B cell (primary cell): Measurements from ENCODE around the gene RAPGEF1. TPM values are rescaled to one million over a fixed set of nuclear protein-coding genes. Genes with fewer than 3 reads are reported as not detected.

Experiments
- ATAC-seq: fragments of 200-7000 bp; cut with Tn5 transposase; one replicate; pipeline ENCODE4 v1.10.0; 2021; ENCODE audit warnings: low read depth, mild to moderate bottlenecking, moderate number of reproducible peaks, moderate library complexity
- CTCF ChIA-PET: fragments of 350-600 bp; sonication (Branson Sonifier 250); formaldehyde crosslinking; loops from one replicate; lab custom pipeline; 2021; ENCODE audit warnings: antibody characterized with exemption, inconsistent platforms; lab: Charles Lee
- POLR2A ChIA-PET: fragments of 350-600 bp; sonication (Branson Sonifier 250); formaldehyde crosslinking; loops from one replicate; lab custom pipeline; 2021; ENCODE audit warnings: antibody characterized with exemption; lab: Charles Lee
- DNase-seq: peaks from one replicate; pipeline ENCODE4 v3.0.0; 2013
- H2AFZ ChIP-seq: 2 replicates; pipeline ENCODE4 v1.6.1; 2012; ENCODE audit warnings: mild to moderate bottlenecking, low read depth, low read length; ENCODE audit not compliant: insufficient read depth, poor library complexity, severe bottlenecking
- H3K27ac ChIP-seq, 2 donors: 1 replicate in 1 of 2; 2 replicates in 1 of 2; pipeline ENCODE4 v1.5.1; 2012 to 2013; ENCODE audit warnings: low read length in 2 of 2, mild to moderate bottlenecking in 2 of 2, moderate library complexity in 1 of 2
- H3K27me3 ChIP-seq, 4 experiments: fragments of 200-600 bp in 1 of 4; sonication (generic) in 1 of 4; replicated peaks in 1 of 4; 1 replicate in 2 of 4; 2 replicates in 2 of 4; pipeline versions ENCODE4 v1.6.1 to v1.7.0; 2013 to 2016; ENCODE audit warnings: low read length in 3 of 4, mild to moderate bottlenecking in 2 of 4, mixed read lengths in 1 of 4, moderate library complexity in 1 of 4; ENCODE audit not compliant: insufficient read depth in 4 of 4, control insufficient read depth in 3 of 4; ENCODE audit errors: control extremely low read depth in 1 of 4
- H3K36me3 ChIP-seq, 2 experiments: replicated peaks in 1 of 2; 1 replicate in 1 of 2; 2 replicates in 1 of 2; pipeline versions ENCODE4 v1.6.1 to v1.7.1; 2013; ENCODE audit warnings: low read length in 1 of 2; ENCODE audit not compliant: insufficient read depth in 2 of 2, control insufficient read depth in 1 of 2; ENCODE audit errors: control extremely low read depth in 1 of 2, extremely low read depth in 1 of 2
- H3K4me1 ChIP-seq, 2 donors: fragments of 200-600 bp in 1 of 2; sonication (generic) in 1 of 2; 1 replicate in 1 of 2; 2 replicates in 1 of 2; pipeline versions ENCODE4 v1.5.1 to v1.6.1; 2013 to 2017; ENCODE audit warnings: low read length in 2 of 2; ENCODE audit not compliant: control insufficient read depth in 2 of 2, insufficient read depth in 2 of 2
- H3K4me2 ChIP-seq: replicated peaks from 2 replicates; pipeline ENCODE3; 2012; ENCODE audit warnings: mild to moderate bottlenecking, low read depth, low read length; ENCODE audit not compliant: poor library complexity, severe bottlenecking
- H3K4me3 ChIP-seq, 5 experiments: fragments of 200-600 bp in 1 of 5; sonication (generic) in 1 of 5; 1 replicate in 3 of 5; 2 replicates in 2 of 5; pipeline versions ENCODE4 v1.5.1 to v1.7.0; 2011 to 2016; ENCODE audit warnings: low read length in 4 of 5, mild to moderate bottlenecking in 4 of 5, low read depth in 2 of 5, control low read depth in 1 of 5, moderate library complexity in 1 of 5; ENCODE audit not compliant: insufficient read depth in 1 of 5; ENCODE audit errors: control extremely low read depth in 1 of 5, extremely low read depth in 1 of 5
- H3K79me2 ChIP-seq: fragments of 200-600 bp; sonication (generic); one replicate; pipeline ENCODE4 v1.6.0; 2016; ENCODE audit warnings: low read length; ENCODE audit not compliant: control insufficient read depth, insufficient read depth
- H3K9ac ChIP-seq: fragments of 200-600 bp; sonication (generic); 2 replicates; pipeline ENCODE4 v1.6.1; 2017; ENCODE audit warnings: mild to moderate bottlenecking, low read length, moderate library complexity
- H3K9me3 ChIP-seq, 3 donors: one replicate each; pipeline versions ENCODE4 v1.6.1 to v1.7.1; 2013; ENCODE audit warnings: low read length in 2 of 3; ENCODE audit not compliant: control insufficient read depth in 2 of 3, insufficient read depth in 1 of 3; ENCODE audit errors: control extremely low read depth in 1 of 3
- H4K20me1 ChIP-seq: 2 replicates; pipeline ENCODE4 v1.6.0; 2012; ENCODE audit warnings: mild to moderate bottlenecking, low read length; ENCODE audit not compliant: insufficient read depth, control insufficient read depth, poor library complexity, severe bottlenecking
- H3K27ac Mint-ChIP-seq: one replicate; pipeline ENCODE4 v1.8.0; 2021; ENCODE audit warnings: mixed read lengths
- H3K27me3 Mint-ChIP-seq: one replicate; pipeline ENCODE4 v1.8.0; 2021; ENCODE audit warnings: mixed read lengths
- H3K4me1 Mint-ChIP-seq: one replicate; pipeline ENCODE4 v1.8.0; 2021; ENCODE audit warnings: mixed read lengths
- H3K4me3 Mint-ChIP-seq: one replicate; pipeline ENCODE4 v1.8.0; 2021; ENCODE audit warnings: mixed read lengths
- H3K9me3 Mint-ChIP-seq: one replicate; pipeline ENCODE4 v1.8.0; 2022; ENCODE audit warnings: mixed read lengths; ENCODE audit not compliant: insufficient read depth
- EZH2 ChIP-seq: IDR thresholded peaks from 2 replicates; pipeline ENCODE4 v1.6.1; 2012; ENCODE audit warnings: borderline replicate concordance, low read depth, mild to moderate bottlenecking, moderate library complexity, low read length; ENCODE audit not compliant: insufficient read depth, poor library complexity, severe bottlenecking
- WGBS: methylation state at CpG from one replicate; pipeline ENCODE4 v1.1.5; 2013; ENCODE audit warnings: missing lambda C conversion rate; ENCODE audit not compliant: insufficient coverage; 5-methylcytosine and 5-hydroxymethylcytosine counted together
- intact Hi-C: fragments of 100-400 bp; cut with micrococcal nuclease; formaldehyde crosslinking; loops from one replicate; pipeline ENCODE4 v1.10.0; 2022
- polyA plus RNA-seq: library from polyadenylated mRNA; depleted of rRNA; stranded (reverse); fragments of >200 nt; gene quantifications from 2 replicates; pipeline ENCODE4 v1.2.3, GENCODE V29; 2012
- total RNA-seq, 2 donors: library from RNA; stranded (reverse); fragments of 120-200 nt in 1 of 2; gene quantifications; 1 replicate in 1 of 2; 2 replicates in 1 of 2; pipeline versions ENCODE4 v1.2.3 to v1.2.4, GENCODE V29; 2013 to 2022
- TF ChIP-seq, protein P1 (sequence below): fragments of 200-600 bp; IDR thresholded peaks from one replicate; pipeline ENCODE4 v1.8.0; 2022; ENCODE audit warnings: antibody characterized with exemption, mild to moderate bottlenecking

The RAPGEF1 gene
- total and polyA plus RNA-seq, 2 donors (not counting 1 experiment from before 2014, with no cell fraction given) = 134 to 447 TPM

DNA sequence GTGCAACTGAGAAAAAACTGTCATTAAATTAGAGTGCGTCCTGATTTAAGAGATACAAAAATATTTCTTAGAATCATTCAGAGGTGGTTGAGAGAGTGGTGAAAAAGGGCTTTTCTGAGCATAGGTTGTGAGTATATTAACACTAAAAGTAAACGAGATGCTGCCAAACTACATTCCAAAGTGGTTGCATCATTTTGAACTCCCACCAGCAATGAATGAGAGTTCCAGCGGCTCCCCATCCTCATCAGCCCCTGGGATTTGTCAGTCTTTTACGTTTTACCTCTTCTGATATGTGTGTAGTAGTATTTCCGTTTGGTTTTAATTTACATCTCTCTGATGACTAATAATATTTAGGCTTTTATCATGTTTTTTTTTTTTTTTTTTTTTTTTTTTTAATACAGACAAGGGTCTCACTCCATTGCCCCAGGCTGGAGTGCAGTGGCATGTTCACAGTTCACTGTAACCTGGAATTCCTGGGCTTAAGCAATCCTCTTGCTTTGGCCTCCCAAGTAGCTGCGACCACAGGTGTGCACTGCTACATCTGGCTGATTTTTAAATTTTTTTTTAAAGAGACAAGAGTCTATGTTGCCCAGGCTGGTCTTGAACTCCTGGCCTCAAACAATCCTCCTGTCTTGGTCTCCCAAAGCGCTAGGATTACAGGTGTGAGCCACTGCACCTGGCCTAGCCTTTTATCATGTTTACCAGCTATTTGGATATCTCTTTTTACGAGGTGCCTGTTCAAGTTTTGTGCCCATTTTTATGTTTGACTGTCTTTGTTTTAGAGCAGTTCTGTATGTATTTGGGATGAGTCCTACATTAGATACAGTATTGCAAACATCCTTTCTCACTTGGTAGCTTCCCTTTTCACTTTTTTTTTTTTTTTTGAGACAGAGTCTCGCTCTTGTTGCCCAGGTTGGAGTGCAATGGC lies 177.6 kb downstream of the RAPGEF1 start:
- ChIA-PET CTCF (interaction anchor here (0.7 kb wide), 1 partner anchor 187 kb away, joined by 4 read pairs; no protein-coding TSS in a partner anchor), POLR2A (no interaction called here)
- ATAC-seq (no peak), DNase-seq (no peak)
- H2AFZ ChIP-seq = no peak overlapping the region
- H3K9me3 ChIP-seq = peaks cover 0 to 18% (median 4%) of the 10 kb centered on the region in 3 donors
- H3K27ac ChIP-seq = no peak overlapping the region
- H3K4me1 Mint-ChIP-seq = no peaks in the 10 kb centered on the region
- no peaks in the 10 kb centered on the region for H3K36me3 ChIP-seq
- no peak for TF ChIP-seq EZH2
- TF ChIP-seq, protein P1, sequence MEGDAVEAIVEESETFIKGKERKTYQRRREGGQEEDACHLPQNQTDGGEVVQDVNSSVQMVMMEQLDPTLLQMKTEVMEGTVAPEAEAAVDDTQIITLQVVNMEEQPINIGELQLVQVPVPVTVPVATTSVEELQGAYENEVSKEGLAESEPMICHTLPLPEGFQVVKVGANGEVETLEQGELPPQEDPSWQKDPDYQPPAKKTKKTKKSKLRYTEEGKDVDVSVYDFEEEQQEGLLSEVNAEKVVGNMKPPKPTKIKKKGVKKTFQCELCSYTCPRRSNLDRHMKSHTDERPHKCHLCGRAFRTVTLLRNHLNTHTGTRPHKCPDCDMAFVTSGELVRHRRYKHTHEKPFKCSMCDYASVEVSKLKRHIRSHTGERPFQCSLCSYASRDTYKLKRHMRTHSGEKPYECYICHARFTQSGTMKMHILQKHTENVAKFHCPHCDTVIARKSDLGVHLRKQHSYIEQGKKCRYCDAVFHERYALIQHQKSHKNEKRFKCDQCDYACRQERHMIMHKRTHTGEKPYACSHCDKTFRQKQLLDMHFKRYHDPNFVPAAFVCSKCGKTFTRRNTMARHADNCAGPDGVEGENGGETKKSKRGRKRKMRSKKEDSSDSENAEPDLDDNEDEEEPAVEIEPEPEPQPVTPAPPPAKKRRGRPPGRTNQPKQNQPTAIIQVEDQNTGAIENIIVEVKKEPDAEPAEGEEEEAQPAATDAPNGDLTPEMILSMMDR = no peak
- H4K20me1 ChIP-seq = no peaks in the 10 kb centered on the region
- H3K4me2 ChIP-seq = no peak overlapping the region
- intact Hi-C loops = no loop called here
- H3K79me2 ChIP-seq = no peaks in the 10 kb centered on the region
- H3K27ac Mint-ChIP-seq = no peak overlapping the region
- no peaks in the 10 kb centered on the region for H3K27me3 ChIP-seq
- no peak overlapping the region for H3K4me3 ChIP-seq
- H3K4me3 Mint-ChIP-seq = no peak overlapping the region
- H3K9ac ChIP-seq = no peak overlapping the region
- H3K27me3 Mint-ChIP-seq = no peaks in the 10 kb centered on the region
- H3K4me1 ChIP-seq = no peaks in the 10 kb centered on the region
- H3K9me3 Mint-ChIP-seq = no peaks in the 10 kb centered on the region
- WGBS = 100% methylated on average over 2 of the region's 9 CpGs
